Common myeloid progenitor, CD34-positive (primary cell): Measurements from ENCODE around the gene FRMD4A.
"Not testable (repeated sequence)": the region's sequence is repeated elsewhere in the genome, so short reads cannot be mapped to it uniquely, and the experiment has no call there.

Source experiments
- CTCF ChIA-PET: fragments of 350-600 bp; sonication (Branson Sonifier 250); formaldehyde crosslinking; loops from one replicate; lab custom pipeline; 2021; ENCODE audit warnings: antibody characterized with exemption; lab: Charles Lee
- POLR2A ChIA-PET: fragments of 350-600 bp; sonication (Branson Sonifier 250); formaldehyde crosslinking; loops from one replicate; lab custom pipeline; 2021; ENCODE audit warnings: antibody characterized with exemption; lab: Charles Lee
- DNase-seq, 3 donors: peaks; one replicate each; pipeline versions ENCODE4 v3.0.0 to v3.0.0-alpha.2; 2013
- H3K27ac ChIP-seq, 2 experiments: 1 replicate in 1 of 2; 2 replicates in 1 of 2; pipeline ENCODE4 v1.7.0; 2013; ENCODE audit warnings: inconsistent platforms in 2 of 2, low read length in 2 of 2, mild to moderate bottlenecking in 2 of 2, low read depth in 1 of 2, moderate library complexity in 1 of 2; ENCODE audit not compliant: severe bottlenecking in 2 of 2, insufficient read depth in 1 of 2, poor library complexity in 1 of 2
- H3K27me3 ChIP-seq, 5 experiments: replicated peaks in 2 of 5; 1 replicate in 3 of 5; 2 replicates in 2 of 5; pipeline versions ENCODE4 v1.6.1 to v1.7.0; 2013; ENCODE audit warnings: low read length in 4 of 5, mild to moderate bottlenecking in 2 of 5, moderate library complexity in 2 of 5, inconsistent platforms in 1 of 5; ENCODE audit not compliant: insufficient read depth in 5 of 5, control insufficient read depth in 4 of 5
- H3K36me3 ChIP-seq, 4 experiments: 1 replicate in 2 of 4; 2 replicates in 2 of 4; pipeline versions ENCODE4 v1.6.1 to v1.7.0; 2013; ENCODE audit warnings: low read length in 3 of 4, control low read depth in 1 of 4, mild to moderate bottlenecking in 1 of 4; ENCODE audit not compliant: control insufficient read depth in 4 of 4, insufficient read depth in 4 of 4
- H3K4me1 ChIP-seq, 4 experiments: 1 replicate in 3 of 4; 2 replicates in 1 of 4; pipeline versions ENCODE4 v1.6.1 to v1.7.1; 2013; ENCODE audit warnings: low read length in 3 of 4, mild to moderate bottlenecking in 3 of 4, control low read depth in 1 of 4, inconsistent platforms in 1 of 4, moderate library complexity in 1 of 4; ENCODE audit not compliant: control insufficient read depth in 4 of 4, insufficient read depth in 4 of 4; ENCODE audit errors: control extremely low read depth in 1 of 4
- H3K4me3 ChIP-seq, 7 experiments: 1 replicate in 4 of 7; 2 replicates in 3 of 7; pipeline versions ENCODE4 v1.5.1 to v1.7.0; 2013; ENCODE audit warnings: mild to moderate bottlenecking in 7 of 7, low read length in 6 of 7, moderate library complexity in 6 of 7, inconsistent platforms in 2 of 7, low read depth in 2 of 7, control low read depth in 1 of 7; ENCODE audit not compliant: insufficient read depth in 4 of 7, control insufficient read depth in 1 of 7; ENCODE audit errors: extremely low read depth in 1 of 7
- H3K9me3 ChIP-seq, 5 experiments: 1 replicate in 4 of 5; 2 replicates in 1 of 5; pipeline versions ENCODE4 v1.6.1 to v1.7.1; 2013; ENCODE audit warnings: low read length in 4 of 5, mild to moderate bottlenecking in 2 of 5, inconsistent platforms in 1 of 5, low read depth in 1 of 5, moderate library complexity in 1 of 5; ENCODE audit not compliant: control insufficient read depth in 4 of 5, insufficient read depth in 2 of 5; ENCODE audit errors: control extremely low read depth in 1 of 5
- WGBS: methylation state at CpG from one replicate; pipeline ENCODE4 v1.1.5; 2013; ENCODE audit not compliant: insufficient coverage; 5-methylcytosine and 5-hydroxymethylcytosine counted together

The FRMD4A gene

GRCh38 chr10:14146501-14146900, 184.2 kb downstream of the FRMD4A start:
- Histone ChIP-seq H3K4me1 (no peaks in the 10 kb centered on the region), H3K9me3 (no peaks in the 10 kb centered on the region), H3K4me3 (no peak overlapping the region), H3K36me3 (no peaks in the 10 kb centered on the region), H3K27ac (no peak overlapping the region), H3K27me3 (peaks cover 3 to 20% (median 7%) of the 10 kb centered on the region in 5 experiments)
- WGBS: 100% methylated on average over 1 of the region's 4 CpGs
- no peak for DNase-seq
- ChIA-PET CTCF (no interaction called here), POLR2A (no interaction called here)

- Histone ChIP-seq H3K4me1 (no peaks in the 10 kb centered on the region), H3K4me3 (no peak overlapping the region), H3K9me3 (no peaks in the 10 kb centered on the region), H3K27ac (no peak overlapping the region), H3K36me3 (no peaks in the 10 kb centered on the region), H3K27me3 (peaks cover 3 to 22% (median 7%) of the 10 kb centered on the region in 5 experiments)
- no peak for DNase-seq
- POLR2A ChIA-PET: no interaction called here
- CTCF ChIA-PET: no interaction called here
- WGBS: 100% methylated on average over 1 of the region's 3 CpGs
Measured at GRCh38 chr10:14146025-14146424, 184.7 kb downstream of the FRMD4A start.

GRCh38 chr10:14144451-14144850, 186.3 kb downstream of the FRMD4A start:
- ChIA-PET CTCF (no interaction called here), POLR2A (no interaction called here)
- H3K9me3 ChIP-seq: no peaks in the 10 kb centered on the region
- H3K4me1 ChIP-seq: no peaks in the 10 kb centered on the region
- H3K27me3 ChIP-seq: peaks cover 3 to 25% (median 6%) of the 10 kb centered on the region in 5 experiments
- H3K36me3 ChIP-seq: no peaks in the 10 kb centered on the region
- DNase-seq: no peak
- WGBS: 73% methylated on average over 4 of the region's 4 CpGs
- H3K27ac ChIP-seq: no peak overlapping the region
- H3K4me3 ChIP-seq: no peak overlapping the region

- DNase-seq: no peak
- no peak overlapping the region for H3K27ac ChIP-seq
- no peak overlapping the region for H3K4me3 ChIP-seq
- peaks cover 3 to 22% (median 7%) of the 10 kb centered on the region in 5 experiments for H3K27me3 ChIP-seq
- H3K9me3 ChIP-seq: no peaks in the 10 kb centered on the region
- WGBS: 100% methylated on average over 1 of the region's 4 CpGs
- POLR2A ChIA-PET: no interaction called here
- H3K4me1 ChIP-seq: no peaks in the 10 kb centered on the region
- no peaks in the 10 kb centered on the region for H3K36me3 ChIP-seq
- CTCF ChIA-PET: interaction anchor here (1.2 kb wide), 1 partner anchor 12 kb away, joined by 5 read pairs; no protein-coding TSS in a partner anchor
Measured at GRCh38 chr10:14142606-14143250, 188.0 kb downstream of the FRMD4A start.

GRCh38 chr10:14141283-14141682, 189.4 kb downstream of the FRMD4A start:
- Histone ChIP-seq H3K27ac (no peak overlapping the region), H3K9me3 (no peaks in the 10 kb centered on the region), H3K4me3 (no peak overlapping the region), H3K36me3 (no peaks in the 10 kb centered on the region), H3K27me3 (peaks cover 2 to 19% (median 4%) of the 10 kb centered on the region in 5 experiments), H3K4me1 (no peaks in the 10 kb centered on the region)
- WGBS: 100% methylated on average over 1 of the region's 5 CpGs
- POLR2A ChIA-PET: no interaction called here
- no peak for DNase-seq
- CTCF ChIA-PET: no interaction called here

GRCh38 chr10:14137391-14137790, 193.3 kb downstream of the FRMD4A start:
- H3K4me3 ChIP-seq: no peak overlapping the region
- no peak overlapping the region for H3K27ac ChIP-seq
- 92% methylated on average over 2 of the region's 3 CpGs for WGBS
- H3K4me1 ChIP-seq: no peaks in the 10 kb centered on the region
- no peaks in the 10 kb centered on the region for H3K36me3 ChIP-seq
- ChIA-PET POLR2A (no interaction called here), CTCF (no interaction called here)
- no peak for DNase-seq
- peaks cover 0 to 1% (median 0%) of the 10 kb centered on the region in 5 experiments for H3K9me3 ChIP-seq
- H3K27me3 ChIP-seq: peaks cover 0 to 7% (median 3%) of the 10 kb centered on the region in 5 experiments

GRCh38 chr10:14135196-14135595, 195.5 kb downstream of the FRMD4A start:
- POLR2A ChIA-PET, H3K27me3 ChIP-seq, H3K36me3 ChIP-seq, H3K4me3 ChIP-seq, H3K27ac ChIP-seq, DNase-seq, H3K4me1 ChIP-seq, H3K9me3 ChIP-seq, CTCF ChIA-PET: not testable (repeated sequence)
- WGBS: 48% methylated on average over 2 of the region's 2 CpGs
